Left colon (tissue), 2 donors: Measurements from ENCODE around the gene RANBP3L. TPM values are rescaled to one million over a fixed set of nuclear protein-coding genes. Genes with fewer than 3 reads are reported as not detected.

Source experiments
- ATAC-seq: fragments of 200-7000 bp; cut with Tn5 transposase; one replicate; pipeline ENCODE4 v1.9.1; 2020; ENCODE audit warnings: mild to moderate bottlenecking, moderate library complexity
- DNase-seq, 2 donors: peaks; one replicate each; pipeline ENCODE4 v3.0.0-alpha.2; 2020
- intact Hi-C, 2 donors: fragments of 100-400 bp; cut with DNase I in 1 of 2; cut with micrococcal nuclease in 1 of 2; formaldehyde crosslinking; loops; one replicate each; pipeline versions ENCODE4 v1.11.2 to v1.14.0; 2022; cut with DNase I, micrococcal nuclease
- total RNA-seq, 2 donors: library from RNA; stranded (reverse); fragmentation: NEBNext Ultra II Directional; extraction: Animal tissue kit (Norgen Biotek cat#: 25700); gene quantifications; one replicate each; pipeline ENCODE4 v1.2.1, GENCODE V29; 2021
- donor health status: DM: no; HTN: no; CAD: no.
- donor health status: DM: yes; HTN: yes; CAD: no.

The RANBP3L gene
- total RNA-seq, 2 donors from 2014 or later: 0.17 TPM; not detected in 1

DNA sequence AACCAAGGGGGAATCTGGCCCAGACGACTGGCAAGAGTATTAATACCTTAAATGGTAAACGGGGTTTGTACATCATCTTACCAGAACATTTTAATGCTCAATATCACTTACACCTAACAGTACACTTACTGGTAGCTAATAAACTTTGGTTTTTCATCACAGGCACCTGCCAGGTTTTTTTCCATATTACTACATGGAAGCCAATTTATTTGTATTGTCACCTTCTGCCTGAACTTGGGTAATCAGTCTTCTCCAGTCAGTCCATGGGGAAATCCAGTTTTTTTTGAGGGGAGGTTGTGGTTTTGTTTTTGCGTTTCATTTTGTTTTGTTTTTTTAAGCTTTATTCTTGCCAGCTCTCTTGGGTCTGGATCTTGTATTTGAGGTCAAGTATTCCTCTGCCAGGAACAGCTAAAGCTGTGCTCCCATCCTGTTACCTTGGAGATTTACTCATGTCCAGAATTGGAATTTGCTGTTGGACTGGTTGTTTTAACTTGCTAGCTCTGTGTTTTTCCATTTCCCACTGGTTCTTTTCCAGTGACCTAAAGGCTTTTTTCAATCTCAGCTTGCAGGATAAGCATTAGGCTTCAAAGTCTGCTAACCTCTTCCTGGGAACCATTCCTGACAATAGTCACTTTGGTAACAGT is 48.9 kb downstream of the RANBP3L start:
- no peak for ATAC-seq
- DNase-seq: no peak
- intact Hi-C loops: no loop called here

DNA sequence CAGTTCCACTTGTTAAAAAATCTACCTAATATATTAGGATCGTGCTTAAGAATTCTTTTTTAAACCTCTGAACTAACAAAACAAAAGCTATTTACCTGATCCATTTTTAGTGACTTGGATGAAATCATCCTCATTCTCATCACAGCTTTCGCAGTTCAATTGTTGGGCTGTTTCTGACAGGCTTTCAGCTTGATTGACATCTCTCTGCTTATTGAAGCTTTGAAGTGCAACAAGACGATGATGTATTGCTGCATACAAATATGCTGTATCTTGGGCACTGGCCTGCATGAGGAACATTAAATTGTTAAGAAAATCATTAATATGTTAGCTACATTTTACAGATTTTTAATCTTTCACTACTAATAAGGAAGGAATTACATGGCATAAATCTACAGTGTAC is 50.5 kb downstream of the RANBP3L start:
- intact Hi-C loops: no loop called here
- ATAC-seq: no peak
- no peak for DNase-seq

DNA sequence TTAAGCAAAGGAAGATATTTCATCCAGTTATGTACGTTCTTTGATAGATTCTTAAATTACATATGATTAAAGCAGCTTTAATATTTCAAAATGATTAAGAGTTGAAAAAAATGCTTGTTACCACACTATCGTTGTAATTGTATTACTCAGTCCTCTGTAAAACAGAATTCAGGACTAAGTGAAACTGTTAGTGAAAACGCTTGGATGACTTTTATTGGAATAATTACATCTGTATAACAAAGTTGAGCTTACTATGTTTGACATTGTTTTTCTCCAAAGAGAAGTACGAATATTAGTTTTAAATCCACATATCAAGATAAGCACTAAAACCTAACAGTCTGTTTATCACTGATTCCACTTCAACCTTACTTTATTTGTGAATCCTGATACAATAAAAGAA is 51.3 kb downstream of the RANBP3L start:
- intact Hi-C loops: no loop called here
- ATAC-seq: no peak
- no peak for DNase-seq

DNA sequence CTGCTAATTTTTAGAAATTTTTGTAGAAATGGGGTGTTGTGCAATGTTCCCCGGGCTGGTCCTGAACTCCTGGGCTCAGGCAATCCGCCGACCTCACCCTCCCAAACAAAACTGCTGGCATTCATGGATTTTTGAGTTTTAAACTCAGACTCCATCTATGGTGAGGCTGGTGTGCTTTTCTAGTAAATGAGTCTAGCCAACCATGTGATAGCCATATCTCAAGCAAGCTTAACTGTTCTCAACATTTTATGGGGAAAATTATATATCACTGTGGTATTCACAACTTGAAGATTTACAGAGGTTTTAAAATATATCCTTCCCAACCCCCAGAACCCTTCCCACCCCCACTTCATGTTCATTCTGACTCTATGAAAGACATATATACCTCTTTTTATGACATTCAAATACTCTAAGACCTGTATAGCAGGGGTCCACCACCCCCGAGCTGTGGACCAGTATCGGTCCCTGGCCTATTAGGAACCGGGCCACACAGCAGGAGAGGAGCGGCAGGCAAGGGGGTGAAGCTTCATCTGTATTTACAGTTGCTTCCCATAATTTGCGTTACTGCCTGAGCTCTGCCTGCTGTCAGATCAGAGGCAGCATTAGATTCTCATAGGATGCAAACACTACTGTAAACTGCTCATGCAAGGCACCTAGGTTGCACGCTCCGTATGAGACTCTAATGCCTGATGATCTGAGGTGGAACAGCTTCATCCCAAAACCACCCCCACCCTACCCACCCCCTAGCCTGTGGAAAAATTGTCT is 55.5 kb downstream of the RANBP3L start:
- intact Hi-C loops: no loop called here
- DNase-seq: no peak
- ATAC-seq: no peak

DNA sequence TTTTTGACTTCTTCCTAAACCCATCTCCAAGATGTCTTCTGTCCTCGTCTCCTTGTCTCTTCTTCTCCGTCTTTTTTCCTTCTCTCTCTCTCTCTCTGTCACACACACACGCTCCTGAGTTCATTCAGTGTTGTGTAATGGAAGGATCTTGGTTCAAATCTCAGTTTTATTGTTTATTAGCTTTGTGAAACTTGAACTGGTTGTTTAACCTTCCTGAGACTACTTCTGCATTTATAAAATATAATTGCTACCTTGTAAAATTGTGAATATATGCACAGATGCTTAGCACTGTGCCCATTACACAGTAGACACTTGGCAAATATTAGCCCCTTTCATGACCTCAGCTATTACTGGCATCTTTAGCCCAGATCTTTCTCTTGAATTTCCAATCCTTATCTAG is 57.6 kb downstream of the RANBP3L start:
- intact Hi-C loops: no loop called here
- ATAC-seq (no peak), DNase-seq (no peak)

DNA sequence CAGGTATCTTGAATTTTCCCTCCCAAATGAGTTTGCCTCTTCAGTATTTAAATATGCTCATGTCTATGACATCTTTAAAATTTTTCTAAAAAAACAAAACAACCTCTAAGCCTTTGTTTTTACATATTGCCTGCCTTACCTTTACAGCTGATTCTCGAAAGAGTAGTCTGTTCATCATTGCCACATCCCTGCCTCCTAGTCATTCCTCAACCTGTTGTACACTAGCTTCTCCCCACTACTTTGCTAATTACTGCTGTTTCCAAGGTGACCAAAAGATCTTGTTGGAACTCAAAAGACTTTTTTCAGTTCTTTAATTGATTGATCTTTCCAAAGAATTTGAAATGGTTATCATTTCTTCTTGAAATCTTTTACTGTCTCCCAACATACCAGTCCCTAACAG is 58.0 kb downstream of the RANBP3L start:
- no peak for ATAC-seq
- intact Hi-C loops: no loop called here
- no peak for DNase-seq

DNA sequence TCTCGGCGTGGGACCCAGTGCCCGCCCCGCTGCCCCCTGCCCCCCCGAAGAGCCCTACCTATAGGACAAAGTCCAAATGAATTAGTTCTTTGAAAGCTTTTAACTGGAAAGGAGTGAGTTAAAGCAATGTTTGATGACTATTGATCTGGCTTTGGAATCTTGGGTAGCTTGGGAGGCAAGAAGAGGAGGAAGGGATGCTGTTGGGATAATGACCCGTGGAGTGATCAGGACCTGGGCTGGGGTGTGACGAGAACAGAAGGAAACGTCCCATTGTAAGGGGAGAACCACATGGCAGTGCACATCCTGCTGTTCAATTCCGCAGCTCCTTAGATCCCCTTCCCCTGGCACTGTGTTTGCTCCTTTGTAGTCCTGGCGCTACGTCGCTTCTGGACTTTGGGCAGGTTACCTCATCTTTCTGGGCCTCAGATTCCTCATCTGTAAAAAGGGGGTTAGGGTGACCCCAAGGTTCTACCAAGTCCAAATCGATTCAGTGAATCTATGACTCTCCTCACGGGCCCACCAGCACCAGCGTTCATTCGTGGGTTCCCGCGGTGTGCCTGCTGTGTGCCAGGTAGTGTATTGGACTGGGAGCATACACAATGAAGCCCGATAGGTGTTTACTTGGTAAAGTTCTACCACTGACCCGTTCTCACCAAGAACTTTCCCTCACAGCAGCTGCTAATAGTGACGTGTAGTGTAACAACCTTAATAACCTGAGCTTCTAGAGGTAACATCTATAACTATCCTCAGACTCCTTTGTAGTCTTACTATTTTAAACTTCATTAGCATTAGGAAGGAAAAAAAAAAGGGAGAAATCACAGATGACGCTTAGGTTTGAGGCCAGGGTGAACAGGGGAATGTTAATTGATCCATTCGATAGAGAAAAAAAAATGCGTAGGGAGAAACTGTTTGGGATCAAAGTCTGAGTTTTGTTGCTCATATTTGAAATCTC is 58.9 kb downstream of the RANBP3L start:
- ATAC-seq: no peak
- DNase-seq: peak; percentile 14 to 22
- intact Hi-C loops: no loop called here

DNA sequence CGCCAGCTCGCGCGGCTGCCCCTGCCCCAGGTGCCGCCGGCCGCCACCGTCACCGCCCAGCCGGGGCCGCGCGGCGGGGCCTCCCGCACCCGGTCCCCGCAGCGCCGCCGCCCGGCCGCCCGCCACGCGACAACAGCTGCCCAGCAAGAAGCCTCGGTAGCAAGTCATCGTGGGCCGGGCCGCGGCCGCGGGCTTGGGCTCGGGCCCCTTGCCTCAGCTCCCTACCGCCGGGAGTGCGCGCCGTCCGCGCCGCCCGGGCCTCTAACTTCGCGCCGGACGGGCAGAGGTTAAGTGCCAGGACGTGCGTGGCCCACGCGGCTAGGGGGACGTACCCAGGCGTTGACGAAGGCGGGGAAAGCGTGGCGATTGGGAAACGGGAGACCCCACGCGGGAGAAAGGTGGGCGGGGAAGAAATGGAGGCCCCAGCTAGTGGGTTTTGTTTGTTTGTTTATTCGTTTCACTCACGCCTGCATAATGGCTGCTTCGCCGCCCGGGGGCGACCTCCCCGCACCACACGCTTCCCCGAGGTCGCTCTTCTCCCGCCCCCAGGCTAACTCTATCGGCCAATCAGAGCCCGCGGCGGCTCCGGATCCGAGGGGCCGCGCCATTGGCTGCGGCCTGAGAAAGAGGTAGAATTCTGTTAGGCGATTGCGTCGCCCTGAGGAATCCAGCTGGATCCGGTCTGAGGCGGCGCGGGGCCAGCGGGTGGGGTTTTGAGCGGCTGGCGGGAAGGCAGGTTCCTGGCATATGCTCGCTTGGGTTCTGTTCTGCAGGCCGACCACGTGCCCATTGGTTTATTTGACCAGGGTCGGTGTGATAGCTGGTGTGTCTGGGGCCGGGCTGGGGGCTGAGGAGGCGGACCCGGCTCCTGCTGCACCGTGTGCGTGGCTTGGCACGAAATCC is 59.8 kb downstream of the RANBP3L start, which contains the start of gene NADK2:
Gene NADK2 (minus strand): TSS at position 295 of the 903 bp plus-strand sequence. CDS start 127 bp downstream, at position 168.
- intact Hi-C loops: no loop called here
- DNase-seq (peak; percentile 94 to 95), ATAC-seq (peak; percentile 90)

DNA sequence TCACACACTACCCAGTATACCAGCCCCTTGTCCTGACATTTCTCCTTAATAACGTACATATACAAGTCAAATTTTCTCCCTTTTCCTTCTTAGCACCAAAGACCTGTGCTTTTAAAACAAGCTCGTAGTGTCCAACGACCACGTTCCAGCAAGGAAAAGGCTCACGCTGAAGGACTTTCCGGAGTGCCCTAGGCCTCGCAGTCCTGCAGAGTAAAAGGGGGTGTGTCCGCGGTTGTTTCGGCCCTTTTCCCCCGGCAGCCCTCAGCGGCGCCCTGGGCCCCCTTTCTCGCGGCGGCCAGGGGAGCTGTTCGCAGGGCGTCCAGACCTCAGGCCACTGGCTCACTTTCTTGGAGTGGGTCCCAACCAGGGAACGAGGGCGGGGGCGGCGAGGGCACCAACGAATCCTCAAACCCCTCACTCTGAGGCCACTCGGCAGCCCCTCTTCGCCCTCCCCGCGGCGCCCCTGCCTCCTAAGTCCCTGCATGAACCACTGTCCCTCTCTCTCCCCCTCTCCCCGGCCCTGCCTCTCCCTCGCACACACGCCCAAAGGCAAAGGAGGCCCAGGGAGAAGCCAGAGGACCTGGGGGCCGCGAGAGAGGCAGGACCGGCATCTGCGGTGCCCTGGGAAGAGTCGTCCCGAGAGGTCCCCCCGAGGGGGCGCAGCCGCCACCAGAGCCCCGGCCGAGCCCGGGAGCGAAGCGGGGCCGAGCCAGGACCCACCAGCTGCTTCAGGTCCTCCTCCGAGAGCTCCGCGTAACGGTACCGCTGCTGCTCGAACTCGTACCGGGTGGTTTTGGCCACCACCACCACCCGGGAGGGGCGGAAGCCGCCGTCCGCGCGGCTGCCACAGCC is 60.7 kb downstream of the RANBP3L start:
- intact Hi-C loops: no loop called here
- peak; percentile 64 to 69 for DNase-seq
- peak; percentile 46 for ATAC-seq

DNA sequence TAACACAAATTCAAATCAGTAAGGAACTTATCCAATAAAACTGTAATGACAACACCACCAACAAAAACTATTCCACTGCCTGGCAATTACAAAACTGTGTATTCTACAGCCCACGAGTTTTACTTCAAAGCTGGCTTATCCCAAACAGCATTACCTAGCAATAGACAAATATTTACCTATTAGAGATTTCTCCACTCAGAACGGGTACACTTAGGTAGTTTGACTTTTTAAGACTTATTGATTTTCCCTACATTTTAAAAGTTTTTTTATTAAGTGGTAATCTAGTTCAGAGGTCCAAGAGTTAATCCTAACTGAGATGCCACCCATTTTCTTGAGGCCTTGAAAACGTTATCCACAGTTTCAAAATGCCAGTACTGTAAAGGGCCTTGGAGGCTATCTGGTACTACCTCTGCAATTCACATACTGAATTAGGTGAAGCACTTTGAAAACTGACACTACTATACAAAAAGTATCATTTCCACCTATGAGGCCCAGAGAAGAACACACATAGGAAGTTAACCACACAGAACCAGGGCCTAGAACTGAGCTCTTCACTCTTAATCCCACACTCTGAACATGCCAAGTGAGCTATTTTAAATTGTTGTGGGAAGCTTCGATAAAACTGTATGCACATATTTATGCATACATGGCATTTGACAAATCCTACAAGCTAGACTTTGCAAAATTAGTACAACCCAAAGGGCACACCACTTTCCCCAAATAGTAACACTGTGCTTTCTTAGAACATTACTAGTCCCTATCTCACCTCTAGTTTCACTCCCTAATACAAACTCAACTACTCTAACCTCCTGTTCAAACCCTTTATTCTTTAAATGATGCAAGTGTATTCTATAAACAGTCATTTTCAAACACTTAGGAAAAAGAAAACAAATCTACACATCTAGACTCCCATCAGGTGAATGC is 62.1 kb downstream of the RANBP3L start:
- ATAC-seq: no peak

DNA sequence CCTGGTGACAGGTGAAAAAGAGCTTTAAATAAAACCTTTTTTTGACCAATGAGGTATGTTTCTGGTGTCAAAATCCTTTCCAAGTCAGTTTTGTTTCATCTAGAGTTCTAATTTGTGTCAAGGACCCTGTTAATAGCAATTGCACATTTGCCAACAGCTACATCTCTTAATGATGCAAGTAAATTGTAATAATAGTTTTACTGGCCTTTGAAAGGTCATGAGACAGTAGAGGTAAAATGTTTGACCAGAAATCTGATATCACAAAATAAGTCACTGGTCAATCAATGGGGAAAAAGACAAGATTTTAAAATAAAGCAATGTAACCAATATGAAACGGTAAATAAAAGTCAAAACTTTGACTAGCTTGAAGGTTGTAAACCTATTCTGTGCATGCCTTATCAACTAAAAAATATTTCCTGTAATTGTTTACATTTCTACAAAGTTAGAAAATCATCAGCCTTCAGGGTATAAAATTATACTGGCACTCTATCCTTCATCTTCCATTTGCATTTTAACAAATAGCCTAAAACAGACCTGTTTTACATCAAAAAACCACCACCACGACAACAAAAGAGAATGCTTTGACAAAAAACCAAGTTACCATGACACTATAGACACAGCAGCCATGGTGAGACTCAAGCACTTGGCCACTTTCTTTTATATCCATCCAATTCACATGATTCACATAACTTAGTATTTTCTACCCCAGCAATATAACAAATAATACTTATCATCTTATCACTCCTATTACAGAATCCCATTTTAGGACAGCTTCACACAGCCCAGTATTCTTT is 63.0 kb downstream of the RANBP3L start:
- intact Hi-C loops: no loop called here
- DNase-seq: no peak
- no peak for ATAC-seq

More for the DNA sequence above, 62.1 kb downstream of the RANBP3L start:
- intact Hi-C loops: no loop called here
- no peak for DNase-seq

DNA sequence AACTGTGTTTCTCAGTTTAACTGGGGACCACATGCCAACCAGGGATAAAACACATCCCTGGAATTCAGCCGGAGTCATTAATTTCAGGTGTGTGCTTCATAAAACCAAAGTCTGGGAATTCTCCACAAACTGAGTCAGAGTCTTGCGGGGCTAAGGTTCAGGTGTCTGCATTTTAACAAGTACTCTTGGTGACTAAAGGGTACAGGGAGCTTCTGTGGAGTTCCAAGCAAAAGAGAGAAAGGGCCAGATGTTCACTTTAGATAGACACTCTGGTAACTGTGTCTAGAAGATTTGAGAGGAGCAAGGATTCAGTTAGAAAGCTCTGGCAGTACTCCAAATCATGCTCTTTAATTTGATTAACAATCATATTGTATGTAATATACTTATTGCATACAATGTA is 64.0 kb downstream of the RANBP3L start:
- no peak for ATAC-seq
- intact Hi-C loops: no loop called here
- no peak for DNase-seq

DNA sequence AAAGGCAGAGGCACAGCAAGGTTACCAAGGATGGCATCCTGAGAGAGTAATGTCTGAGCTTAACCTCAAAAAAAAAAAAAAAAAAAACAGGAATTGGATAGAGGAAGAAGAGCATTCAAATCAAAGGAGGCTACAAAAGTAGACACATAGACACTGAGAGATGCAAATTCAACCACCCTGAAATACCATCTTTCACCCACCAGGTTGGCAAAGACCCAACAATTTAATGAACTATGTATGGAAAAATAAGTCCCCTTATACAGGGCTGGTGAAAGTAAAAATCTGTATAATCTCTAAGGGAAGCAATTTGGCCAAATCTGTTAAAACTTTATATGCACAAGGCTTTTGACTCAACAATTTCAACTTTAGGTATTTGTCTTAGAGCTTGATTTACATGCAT is 64.9 kb downstream of the RANBP3L start:
- ATAC-seq (no peak), DNase-seq (no peak)
- intact Hi-C loops: no loop called here

DNA sequence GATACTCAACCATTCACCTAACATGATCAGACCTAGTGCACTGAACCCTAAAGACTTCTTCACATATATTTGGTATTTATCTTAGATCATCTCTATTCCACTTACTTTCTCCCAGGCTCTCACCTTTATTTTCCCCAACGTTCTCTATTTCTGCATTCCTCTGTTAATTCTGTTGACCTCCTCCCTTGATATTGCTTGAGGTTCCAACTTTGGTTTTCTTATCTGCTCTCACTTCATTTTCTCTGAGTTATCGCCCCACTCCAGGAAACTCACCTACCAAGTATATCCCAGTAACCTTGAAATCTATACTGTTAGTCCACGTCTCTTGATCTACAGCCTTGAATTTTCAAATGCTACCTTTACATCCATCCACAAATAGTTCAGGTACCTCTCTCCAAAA is 69.2 kb downstream of the RANBP3L start:
- intact Hi-C loops: no loop called here
- no peak for ATAC-seq
- DNase-seq: no peak

DNA sequence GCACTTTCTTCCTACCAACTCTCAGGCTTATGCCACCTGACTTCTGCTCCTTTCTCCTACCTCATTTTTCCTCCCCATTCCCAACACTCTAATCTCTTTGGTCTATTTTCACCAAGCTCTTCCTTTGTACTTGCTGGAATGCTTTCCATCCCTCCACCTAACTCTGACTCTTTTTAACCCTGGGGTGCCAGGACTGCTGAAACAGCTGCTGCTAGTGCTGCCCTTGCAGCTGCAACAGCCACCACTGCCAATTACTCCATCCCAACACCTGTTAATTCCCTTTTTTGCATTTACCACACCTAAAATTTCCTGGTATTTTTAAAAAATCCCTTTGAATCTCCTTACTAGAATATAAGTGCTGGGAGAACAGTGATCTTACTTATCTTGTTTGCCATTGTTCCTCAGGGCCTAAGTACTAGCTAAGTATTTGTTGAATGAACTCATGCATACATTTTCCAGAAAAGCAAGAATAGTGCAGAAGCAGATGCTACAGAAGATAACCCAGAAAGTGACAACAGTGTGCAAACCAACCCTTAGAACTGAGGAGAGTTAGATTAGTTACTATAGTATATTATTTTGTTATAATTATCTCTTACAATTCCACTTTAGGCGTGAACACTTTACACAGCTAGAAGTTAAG is 71.4 kb downstream of the RANBP3L start:
- DNase-seq: no peak
- ATAC-seq: no peak
- intact Hi-C loops: no loop called here
